ENCODE results near the gene L3MBTL2. TPM values are rescaled to one million over a fixed set of nuclear protein-coding genes. Genes with fewer than 3 reads are reported as not detected.

Gene L3MBTL2
- total RNA-seq, 1 experiment from 2014 or later, result 33.6 TPM

DNA sequence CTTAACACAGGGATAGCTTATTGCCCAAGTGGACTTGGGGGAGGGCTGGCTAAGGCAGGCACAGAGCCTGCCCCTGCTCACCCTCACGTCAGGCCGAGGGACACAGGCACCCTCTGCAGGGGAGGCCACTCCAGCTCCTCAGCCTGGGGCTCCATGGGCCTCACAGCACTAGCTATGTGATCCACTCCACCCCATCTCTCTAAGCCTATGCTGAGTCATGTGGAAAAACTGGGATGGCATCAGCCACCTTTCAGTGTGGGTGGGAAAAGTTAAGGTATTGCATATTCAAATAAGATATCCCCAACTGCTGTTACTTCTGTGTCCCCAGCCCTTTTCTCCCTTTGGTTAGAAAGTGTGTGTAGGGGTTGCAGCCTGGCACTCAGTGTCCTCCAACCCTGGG is 58.6 kb downstream of the L3MBTL2 start:
- no peak overlapping the region for H2BK5ac ChIP-seq (ENCODE audit: insufficient read length, low read length)
- no peak overlapping the region for H2BK20ac ChIP-seq (ENCODE audit: low read depth, low read length, poor library complexity, severe bottlenecking)
- WGBS (ENCODE audit: extremely low coverage, insufficient read length, low lambda C conversion rate), result no CpG with 5 or more reads among the region's 2 CpGs
- H3T11ph ChIP-seq (ENCODE audit: low read length), result no peak overlapping the region
- H3K18ac ChIP-seq (ENCODE audit: insufficient read length, low read depth, low read length), result no peak overlapping the region
- no peak overlapping the region for H4K91ac ChIP-seq (ENCODE audit: insufficient read length, low read depth, low read length)
- H3K4me1 Mint-ChIP-seq, result no peaks in the 10 kb centered on the region
- no peaks in the 10 kb centered on the region for H3K79me2 ChIP-seq (ENCODE audit: insufficient read depth, low read length)
- H2BK15ac ChIP-seq (ENCODE audit: low read depth, low read length), result no peak overlapping the region
- no peak overlapping the region for H2BK120ac ChIP-seq (ENCODE audit: low read depth, low read length, poor library complexity, severe bottlenecking)
- no peak overlapping the region for H2AFZ ChIP-seq (ENCODE audit: low read length)
- H3K4me1 ChIP-seq (ENCODE audit: insufficient read depth, low read length), result no peaks in the 10 kb centered on the region
- H3K4me3 Mint-ChIP-seq, result no peak overlapping the region
- no peak overlapping the region for H3K9ac ChIP-seq (ENCODE audit: extremely low read depth, insufficient read length, low read length)
- DNase-seq, result no peak
- no peak overlapping the region for H2AK5ac ChIP-seq (ENCODE audit: insufficient read length, low read length)
- no peak overlapping the region for H3K27ac ChIP-seq (ENCODE audit: insufficient read length, low read depth, low read length)
- no peaks in the 10 kb centered on the region for H3K9me3 Mint-ChIP-seq
- no peak overlapping the region for H3K23ac ChIP-seq (ENCODE audit: insufficient read length, low read depth, low read length)
- H3K23me2 ChIP-seq (ENCODE audit: insufficient read length, low read depth, low read length, poor library complexity, severe bottlenecking), result no peaks in the 10 kb centered on the region
- no peak overlapping the region for H3K14ac ChIP-seq (ENCODE audit: insufficient read depth, low read length)
- no peak overlapping the region for H2BK12ac ChIP-seq (ENCODE audit: insufficient read length, low read depth, low read length)
- no peak overlapping the region for H4K5ac ChIP-seq (ENCODE audit: insufficient read length, low read depth, low read length)
- H4K8ac ChIP-seq (replicated peaks; ENCODE audit: insufficient read length, low read depth, low read length), result no peak overlapping the region
- H3K4ac ChIP-seq (ENCODE audit: low read depth, low read length), result no peak overlapping the region
- no peaks in the 10 kb centered on the region for H3K9me3 ChIP-seq (ENCODE audit: control insufficient read depth, low read depth, low read length)
- TF ChIP-seq, protein P1, sequence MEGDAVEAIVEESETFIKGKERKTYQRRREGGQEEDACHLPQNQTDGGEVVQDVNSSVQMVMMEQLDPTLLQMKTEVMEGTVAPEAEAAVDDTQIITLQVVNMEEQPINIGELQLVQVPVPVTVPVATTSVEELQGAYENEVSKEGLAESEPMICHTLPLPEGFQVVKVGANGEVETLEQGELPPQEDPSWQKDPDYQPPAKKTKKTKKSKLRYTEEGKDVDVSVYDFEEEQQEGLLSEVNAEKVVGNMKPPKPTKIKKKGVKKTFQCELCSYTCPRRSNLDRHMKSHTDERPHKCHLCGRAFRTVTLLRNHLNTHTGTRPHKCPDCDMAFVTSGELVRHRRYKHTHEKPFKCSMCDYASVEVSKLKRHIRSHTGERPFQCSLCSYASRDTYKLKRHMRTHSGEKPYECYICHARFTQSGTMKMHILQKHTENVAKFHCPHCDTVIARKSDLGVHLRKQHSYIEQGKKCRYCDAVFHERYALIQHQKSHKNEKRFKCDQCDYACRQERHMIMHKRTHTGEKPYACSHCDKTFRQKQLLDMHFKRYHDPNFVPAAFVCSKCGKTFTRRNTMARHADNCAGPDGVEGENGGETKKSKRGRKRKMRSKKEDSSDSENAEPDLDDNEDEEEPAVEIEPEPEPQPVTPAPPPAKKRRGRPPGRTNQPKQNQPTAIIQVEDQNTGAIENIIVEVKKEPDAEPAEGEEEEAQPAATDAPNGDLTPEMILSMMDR (conservative IDR thresholded peaks at IDR 0.05), result no peak
- peaks cover 60 to 98% (median 92%) of the 10 kb centered on the region in 3 experiments for H3K36me3 Mint-ChIP-seq (ENCODE audit: insufficient read depth in 1 of 3, low read depth in 3 of 3)
- H3K4me2 ChIP-seq (ENCODE audit: insufficient read depth, insufficient read length, low read length), result no peak overlapping the region
- no peaks in the 10 kb centered on the region; the same call in 1 of the 2 replicates for H3K27me3 Mint-ChIP-seq (ENCODE audit: low read depth)
- no peaks in the 10 kb centered on the region for H3K79me1 ChIP-seq (ENCODE audit: insufficient read depth, low read depth, low read length, poor library complexity, severe bottlenecking)
- no peaks in the 10 kb centered on the region for H4K20me1 ChIP-seq (ENCODE audit: control insufficient read depth, insufficient read depth, insufficient read length)
- no peaks in the 10 kb centered on the region for H3K27me3 ChIP-seq (ENCODE audit: insufficient read depth, low read length)
- H3K27ac Mint-ChIP-seq, result no peak overlapping the region
- H3K56ac ChIP-seq (ENCODE audit: insufficient read length, low read depth, low read length), result no peak overlapping the region
